ENCODE results near the gene ARPP19.

The ARPP19 gene

DNA sequence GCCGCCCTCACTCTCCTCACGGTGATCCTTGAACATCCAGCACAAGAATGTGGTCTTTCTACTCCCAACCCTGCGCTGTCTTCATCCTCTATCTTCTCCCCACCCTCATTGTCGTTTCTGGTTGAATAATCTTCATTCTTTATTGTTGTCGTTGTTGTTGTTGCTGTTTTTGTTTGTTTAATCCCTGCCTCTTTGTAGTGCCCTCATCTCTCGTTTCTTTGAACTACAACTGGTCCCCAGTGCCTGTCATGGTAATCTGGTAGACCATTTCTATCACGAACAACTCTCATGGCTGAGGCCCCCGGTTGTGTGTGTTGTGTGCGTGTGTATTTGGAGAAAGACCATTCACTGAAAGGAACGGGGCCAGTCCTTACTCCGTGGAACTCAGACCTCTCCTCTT lies 38.9 kb downstream of the ARPP19 start:
- H3K27ac ChIP-seq (replicated peaks): no peak overlapping the region
- no peak for DNase-seq (ENCODE audit: low read depth in 1 of 2, low spot score in 1 of 2)
- H3K27me3 ChIP-seq (ENCODE audit: insufficient read depth, poor library complexity, severe bottlenecking): no peaks in the 10 kb centered on the region
- no peak overlapping the region for H3K4me3 ChIP-seq (replicated peaks; ENCODE audit: insufficient read depth, low read length)
- TF ChIP-seq SPI1 (IDR thresholded peaks at IDR 0.05; ENCODE audit: borderline replicate concordance, low read depth): no peak
- TF ChIP-seq REST (IDR thresholded peaks at IDR 0.05; ENCODE audit: insufficient replicate concordance, low read depth): no peak
- no peak for TF ChIP-seq CTCF (IDR thresholded peaks at IDR 0.05; ENCODE audit: insufficient read depth, low read length)
- TF ChIP-seq GABPA (IDR thresholded peaks at IDR 0.05; ENCODE audit: low read depth): no peak
- no peak for TF ChIP-seq POLR2AphosphoS5 (IDR thresholded peaks at IDR 0.05; ENCODE audit: low read depth)

- TF ChIP-seq CTCF (IDR thresholded peaks at IDR 0.05; ENCODE audit: insufficient read depth, low read length) (no peak), POLR2AphosphoS5 (IDR thresholded peaks at IDR 0.05; ENCODE audit: low read depth) (no peak)
- DNase-seq (ENCODE audit: low read depth in 1 of 2, low spot score in 1 of 2): no peak
- H3K27ac ChIP-seq (replicated peaks): peak overlapping the region; percentile 37; the same call in 1 of the 2 replicates
- H3K4me3 ChIP-seq (replicated peaks; ENCODE audit: insufficient read depth, low read length): peak overlapping the region; percentile 71
- no peaks in the 10 kb centered on the region for H3K27me3 ChIP-seq (ENCODE audit: insufficient read depth, poor library complexity, severe bottlenecking)
These were observed 39.4 kb downstream of the ARPP19 start for GRCh38 chr15:52529341-52529924.

DNA sequence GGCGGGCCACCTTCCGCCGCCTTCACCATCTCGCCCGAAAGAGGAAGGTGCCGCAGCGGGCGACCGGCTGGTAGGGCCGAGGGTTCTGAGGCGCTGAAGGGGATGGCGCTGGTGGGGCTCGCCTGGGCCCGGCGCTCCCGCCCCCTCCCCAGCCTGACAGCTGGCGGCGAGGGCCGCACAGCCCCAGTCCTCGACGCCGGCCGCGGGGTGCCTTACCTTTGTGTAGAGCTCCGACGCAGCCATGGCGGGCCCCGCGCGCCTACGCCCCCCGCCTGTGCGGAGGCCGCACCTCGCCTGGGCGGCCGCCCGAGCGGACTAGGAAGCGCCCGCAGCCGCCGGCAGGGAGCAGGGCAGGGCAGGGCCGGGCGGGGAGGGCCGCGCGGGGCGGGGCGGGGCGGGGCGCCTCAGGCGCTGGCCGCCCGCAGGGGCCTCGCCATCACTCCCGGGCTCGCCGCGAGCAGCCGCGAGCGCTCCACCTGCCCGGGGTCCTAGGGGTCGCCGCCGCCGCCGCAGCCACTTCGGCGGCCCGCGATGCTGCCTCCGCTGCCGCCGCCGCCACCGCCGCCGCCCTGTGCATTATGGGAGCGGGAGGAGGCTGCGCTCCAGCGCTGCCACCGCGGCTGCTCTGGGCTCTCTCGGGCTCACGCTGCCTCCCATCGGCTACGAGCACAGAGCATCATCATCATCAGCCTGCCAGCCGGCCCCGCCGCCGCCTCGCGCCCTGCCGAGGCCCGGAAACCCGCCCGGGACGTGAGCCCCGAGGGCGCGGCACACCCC lies 40.1 kb downstream of the ARPP19 start, which contains the start of gene MYO5A:
Gene MYO5A (minus strand): TSS at position 317 of the 777 bp plus-strand sequence. CDS start 74 bp downstream, at position 243.
- H3K27ac ChIP-seq (replicated peaks): peak within 1 kb of the TSS; percentile 62
- DNase-seq (ENCODE audit: low read depth in 1 of 2, low spot score in 1 of 2): peak; percentile 26 to 76
- TF ChIP-seq GABPA (IDR thresholded peaks at IDR 0.05; ENCODE audit: low read depth) (no peak), SPI1 (IDR thresholded peaks at IDR 0.05; ENCODE audit: borderline replicate concordance, low read depth) (no peak), POLR2AphosphoS5 (IDR thresholded peaks at IDR 0.05; ENCODE audit: low read depth) (peak; percentile 16; the same call in 1 of the 2 replicates), REST (IDR thresholded peaks at IDR 0.05; ENCODE audit: insufficient replicate concordance, low read depth) (no peak)
- no peaks in the 10 kb centered on the region for H3K27me3 ChIP-seq (ENCODE audit: insufficient read depth, poor library complexity, severe bottlenecking)
- H3K4me3 ChIP-seq (replicated peaks; ENCODE audit: insufficient read depth, low read length): peak within 1 kb of the TSS; percentile 71

- H3K27me3 ChIP-seq (ENCODE audit: insufficient read depth, poor library complexity, severe bottlenecking): no peaks in the 10 kb centered on the region
- H3K4me3 ChIP-seq (replicated peaks; ENCODE audit: insufficient read depth, low read length): peak overlapping the region; percentile 71
- H3K27ac ChIP-seq (replicated peaks): peak overlapping the region; percentile 62
- peak in 1 of 2 experiments; percentile 35 for DNase-seq (ENCODE audit: low read depth in 1 of 2, low spot score in 1 of 2)
- peak; percentile 63; the same call in 1 of the 2 replicates for TF ChIP-seq SPI1 (IDR thresholded peaks at IDR 0.05; ENCODE audit: borderline replicate concordance, low read depth)
- TF ChIP-seq GABPA (IDR thresholded peaks at IDR 0.05; ENCODE audit: low read depth): no peak
These were observed 40.8 kb downstream of the ARPP19 start for GRCh38 chr15:52527911-52528563.
